Measurements from ENCODE around the gene EEF1A2. TPM values are rescaled to one million over a fixed set of nuclear protein-coding genes. Genes with fewer than 3 reads are reported as not detected.

EEF1A2 gene
- polyA plus RNA-seq, 4 donors = 1.3 to 3.0 (median 1.8) TPM

DNA sequence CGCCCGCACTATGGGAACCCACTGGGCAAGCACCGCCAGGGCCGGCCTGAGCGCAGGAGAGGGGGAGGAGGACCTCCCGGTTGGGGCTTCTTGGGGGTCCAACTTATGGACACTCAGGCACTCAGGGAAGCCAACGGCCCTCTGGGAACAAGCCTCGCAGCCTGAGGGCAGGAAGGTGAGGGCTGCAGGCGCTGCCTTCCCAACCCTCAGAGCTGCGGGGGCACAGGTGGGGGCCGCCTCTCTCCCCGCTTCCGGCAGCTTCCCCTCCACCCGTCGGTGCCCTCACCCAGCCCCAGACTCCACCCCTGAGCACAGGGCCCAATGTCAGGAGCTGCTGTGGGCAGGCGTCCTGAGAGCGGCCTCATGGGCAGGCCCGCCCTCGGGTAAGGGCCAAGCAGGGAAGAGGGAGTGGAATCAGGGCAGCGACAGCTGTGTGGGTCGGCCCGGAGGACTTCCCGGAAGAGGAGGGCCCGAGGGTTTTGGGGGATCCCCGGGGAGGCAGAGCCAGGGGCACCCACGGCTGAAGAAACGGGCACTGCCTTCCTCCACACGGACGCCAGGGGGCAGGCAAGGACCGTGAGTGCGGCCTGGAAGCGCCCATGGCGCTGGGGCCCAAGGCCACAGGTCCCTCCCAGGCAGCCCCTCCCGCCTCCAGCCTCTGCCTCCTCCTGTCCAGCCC is 38.8 kb upstream of the EEF1A2 start:
- peak in 2 of 4 donors; percentile 57 to 64 for DNase-seq (ENCODE audit: low read depth in 4 of 4, low spot score in 2 of 4)

DNA sequence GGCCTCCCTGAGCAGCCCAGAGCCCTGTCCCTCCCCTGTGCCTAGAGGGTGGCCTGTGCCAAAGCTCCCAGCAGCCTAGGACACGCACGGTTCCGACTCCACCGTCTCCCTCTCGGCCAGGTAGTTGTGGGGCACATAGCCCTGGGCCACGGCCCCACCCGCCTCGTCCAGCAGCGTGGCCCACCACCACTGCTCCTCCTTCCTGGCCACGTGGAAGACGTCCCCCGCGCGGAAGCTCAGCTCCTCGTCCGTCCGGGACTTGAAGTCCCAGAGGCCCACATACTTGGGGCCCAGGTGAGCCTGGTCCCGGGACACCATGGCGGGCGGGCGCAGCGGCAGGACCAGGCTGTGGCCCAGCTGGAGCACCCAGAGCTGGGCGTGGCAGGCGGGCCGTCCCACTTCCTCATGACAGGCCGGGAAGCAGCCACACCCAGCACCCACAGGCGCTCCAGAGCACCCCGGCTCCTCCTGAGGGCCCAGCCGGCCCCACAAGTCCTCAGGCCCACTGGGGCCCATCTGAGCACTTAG is 38.2 kb upstream of the EEF1A2 start, which contains the start of gene PTK6:
PTK6 (minus strand) TSS at position 380 of the 528 bp plus-strand sequence; CDS start at position 318, 62 bp downstream.
- DNase-seq (ENCODE audit: low read depth in 4 of 4, low spot score in 2 of 4) = no peak

DNA sequence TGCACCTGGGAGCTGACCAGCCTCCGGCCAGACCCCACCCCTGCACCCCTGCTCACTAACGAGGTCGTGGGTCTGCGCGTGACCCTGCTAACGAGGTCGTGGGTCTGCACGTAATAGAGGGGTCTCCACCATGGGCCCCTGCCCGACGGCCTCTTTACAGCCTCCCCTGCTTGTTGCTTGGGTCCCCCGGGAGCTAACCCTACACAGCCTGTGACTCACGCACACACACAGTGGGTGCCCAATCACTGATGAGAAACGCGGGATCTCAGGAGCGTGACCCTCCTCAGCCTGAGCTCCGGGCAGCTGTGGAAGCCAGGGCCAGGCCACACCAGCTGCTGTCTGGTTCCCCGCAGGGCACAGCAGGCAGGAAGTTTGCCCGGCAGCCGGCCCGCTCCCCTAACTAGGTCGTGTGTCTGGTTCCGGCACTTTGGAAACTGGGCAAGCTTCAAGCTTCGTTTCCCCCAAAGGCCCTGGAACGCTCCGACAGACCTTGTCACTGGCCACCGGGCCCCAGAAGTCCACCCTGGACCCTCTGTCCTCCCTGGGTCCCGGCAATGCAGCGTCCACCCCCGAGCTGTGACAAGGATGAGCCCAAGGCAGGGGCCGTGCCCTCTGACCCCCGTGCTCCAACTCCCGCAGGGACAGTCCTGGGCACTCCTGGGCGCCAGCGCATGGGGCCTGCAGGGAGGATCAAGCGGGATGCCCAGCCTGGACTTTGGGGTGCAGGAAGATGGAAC is 37.5 kb upstream of the EEF1A2 start:
- no peak for DNase-seq (ENCODE audit: low read depth in 4 of 4, low spot score in 2 of 4)

DNA sequence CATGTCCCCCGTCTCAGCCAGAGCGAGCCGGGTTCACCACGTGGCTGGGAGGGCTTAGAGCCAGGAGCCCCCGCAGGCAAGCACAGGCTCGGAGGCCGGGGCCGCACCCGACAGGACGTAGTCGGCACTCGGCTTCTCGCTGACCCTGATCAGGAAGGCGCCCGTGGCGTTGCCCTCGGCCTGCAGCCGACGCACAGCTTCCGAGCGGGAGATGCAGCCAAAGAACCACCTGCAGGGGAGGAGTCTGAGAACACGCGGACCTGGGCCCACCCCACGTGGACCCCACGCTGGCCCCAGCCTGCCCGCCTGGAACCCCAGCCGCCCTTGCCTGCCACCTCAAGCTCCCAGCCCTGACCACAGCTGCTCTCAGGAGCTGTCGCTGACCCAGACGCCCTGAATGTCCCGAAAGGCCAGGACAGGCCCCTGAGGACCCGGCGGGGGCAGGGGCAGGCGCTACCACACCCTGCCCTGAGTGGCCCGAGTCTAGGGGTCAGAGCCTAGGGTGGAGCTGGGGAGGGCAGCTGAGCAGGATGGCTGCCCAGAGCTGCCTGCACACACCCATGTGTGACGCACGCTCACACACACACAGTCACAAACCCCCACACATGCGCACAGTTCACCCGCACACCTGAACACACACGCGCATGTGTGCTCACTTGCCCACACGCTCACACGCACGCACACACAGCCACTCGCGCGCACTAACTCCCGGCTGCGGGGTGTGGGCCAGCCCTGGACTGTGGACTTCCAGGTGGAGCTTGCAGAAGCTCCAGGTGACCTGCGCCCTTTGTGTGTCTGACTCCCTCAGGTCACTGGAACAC is 36.2 kb upstream of the EEF1A2 start:
- no peak for DNase-seq (ENCODE audit: low read depth in 4 of 4, low spot score in 2 of 4)

GRCh38 chr20:63534427-63534830 is 35.5 kb upstream of the EEF1A2 start:
- DNase-seq (ENCODE audit: low read depth in 4 of 4, low spot score in 2 of 4) = no peak

DNA sequence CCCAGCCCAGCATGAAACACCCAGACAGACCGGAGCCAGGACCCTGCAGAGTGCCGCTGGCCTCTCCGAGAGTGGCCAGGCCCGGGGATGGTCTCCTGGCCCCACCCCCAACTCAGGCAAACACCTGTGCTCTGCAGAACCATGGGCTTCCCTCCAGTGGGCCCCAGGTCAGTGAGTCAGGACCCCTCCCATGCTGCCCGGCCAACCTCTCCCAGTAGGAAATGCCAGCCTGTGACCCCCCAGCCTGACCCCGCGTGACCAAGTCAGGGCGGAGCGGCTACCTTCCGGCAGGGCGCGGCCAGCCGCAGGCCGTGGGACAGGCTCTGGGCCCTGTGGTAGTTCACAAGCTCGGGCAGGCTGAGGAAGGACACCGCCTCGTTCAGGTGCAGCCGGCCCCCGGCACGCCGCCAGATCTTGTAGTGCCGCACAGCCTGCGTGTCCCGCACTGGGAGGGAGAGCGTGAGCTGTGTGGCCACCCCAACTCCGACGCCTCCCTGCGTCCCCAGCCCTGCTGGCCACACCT is 35.0 kb upstream of the EEF1A2 start:
- DNase-seq (ENCODE audit: low read depth in 4 of 4, low spot score in 2 of 4) = no peak

GRCh38 chr20:63533388-63533787 is 34.5 kb upstream of the EEF1A2 start:
- no peak for DNase-seq (ENCODE audit: low read depth in 4 of 4, low spot score in 2 of 4)

DNA sequence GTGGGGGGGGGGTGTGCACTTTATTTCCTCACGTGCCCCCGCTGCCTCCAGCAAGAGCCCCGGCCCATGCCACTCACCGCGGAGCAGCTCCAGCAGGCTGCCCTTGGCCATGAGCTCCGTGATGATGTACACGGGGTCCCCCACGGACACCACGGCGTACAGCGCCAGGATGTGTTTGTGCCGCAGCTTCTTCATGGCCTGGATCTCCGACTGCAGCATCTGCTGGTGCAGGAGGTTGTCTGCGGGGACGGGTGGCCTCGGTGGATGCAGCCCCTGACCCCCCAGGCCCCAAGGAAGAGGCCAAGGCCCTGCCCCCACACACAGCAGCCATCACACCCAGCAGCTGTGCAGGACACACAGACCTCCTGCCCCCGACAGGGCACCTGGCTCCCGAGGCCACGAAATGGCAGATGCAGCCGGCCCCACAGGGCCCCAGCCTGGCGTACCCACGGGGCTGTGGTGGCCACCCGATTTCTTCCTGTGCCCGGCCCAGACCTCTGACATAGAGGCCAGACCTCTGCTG is 33.6 kb upstream of the EEF1A2 start:
- DNase-seq (ENCODE audit: low read depth in 4 of 4, low spot score in 2 of 4) = no peak

DNA sequence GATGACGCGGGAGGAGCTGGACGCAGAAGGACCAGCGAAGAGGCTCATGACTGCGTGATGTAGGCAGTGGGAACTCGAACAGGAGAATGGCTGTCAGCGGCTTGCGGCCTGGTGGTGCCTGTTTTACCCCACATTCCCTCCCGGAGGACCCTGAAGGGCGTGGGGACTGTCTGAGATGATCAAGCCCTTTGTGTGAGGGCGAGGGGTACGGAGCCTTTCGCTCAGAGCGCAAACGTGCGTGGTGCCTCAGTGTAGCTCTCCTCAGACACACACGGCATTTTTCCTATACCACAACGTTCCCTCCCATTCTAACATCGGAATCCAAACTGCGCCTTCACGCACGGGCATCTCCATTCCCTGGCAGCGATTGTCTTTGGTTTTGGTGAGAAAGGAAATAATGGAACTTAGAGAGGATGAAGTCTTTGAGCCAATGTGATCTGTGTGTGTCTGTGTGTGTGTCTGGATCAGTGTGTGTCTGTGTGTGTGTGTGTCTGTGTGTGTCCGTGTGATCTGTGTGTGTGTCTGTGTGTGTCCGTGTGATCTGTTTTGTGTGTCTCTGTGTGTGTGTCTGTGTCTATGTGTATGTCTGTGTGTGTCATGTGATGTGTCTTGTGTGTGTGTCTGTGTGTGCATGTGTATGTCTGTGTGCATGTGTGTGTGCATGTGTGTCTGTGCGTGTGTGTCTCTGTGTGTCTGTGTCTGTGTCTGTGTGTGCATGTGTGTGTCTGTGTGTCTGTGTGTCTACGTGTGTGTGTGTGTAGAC is 33.0 kb upstream of the EEF1A2 start:
- DNase-seq (ENCODE audit: low read depth in 4 of 4, low spot score in 2 of 4) = no peak

DNA sequence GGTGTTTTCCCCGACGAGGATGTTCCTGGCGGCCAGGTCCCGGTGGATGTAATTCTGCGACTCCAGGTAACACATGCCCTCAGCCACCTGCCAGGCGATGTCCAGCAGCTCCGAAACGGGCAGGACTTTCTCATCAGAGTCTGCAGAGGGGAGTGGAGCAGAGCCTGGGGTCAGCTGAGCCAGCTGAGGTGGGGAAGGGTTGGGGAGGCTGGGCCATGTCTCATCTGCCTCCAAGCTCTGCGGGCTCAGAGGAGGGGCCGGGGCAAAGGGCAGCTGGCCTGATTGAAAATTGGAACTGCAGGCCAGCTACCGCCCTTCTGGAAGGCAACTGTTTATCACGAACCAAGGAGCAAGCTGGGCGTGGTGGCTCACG is 31.9 kb upstream of the EEF1A2 start:
- no peak for DNase-seq (ENCODE audit: low read depth in 4 of 4, low spot score in 2 of 4)

- DNase-seq (ENCODE audit: low read depth in 4 of 4, low spot score in 2 of 4) = no peak
Observed at GRCh38 chr20:63529861-63530787, 31.2 kb upstream of the EEF1A2 start.

- no peak for DNase-seq (ENCODE audit: low read depth in 4 of 4, low spot score in 2 of 4)
Observed at GRCh38 chr20:63529180-63529860, 30.4 kb upstream of the EEF1A2 start.

- DNase-seq (ENCODE audit: low read depth in 4 of 4, low spot score in 2 of 4) = no peak
Observed at GRCh38 chr20:63527184-63527583, 28.3 kb upstream of the EEF1A2 start.

GRCh38 chr20:63525971-63526370 is 27.1 kb upstream of the EEF1A2 start:
- DNase-seq (ENCODE audit: low read depth in 4 of 4, low spot score in 2 of 4) = no peak

DNA sequence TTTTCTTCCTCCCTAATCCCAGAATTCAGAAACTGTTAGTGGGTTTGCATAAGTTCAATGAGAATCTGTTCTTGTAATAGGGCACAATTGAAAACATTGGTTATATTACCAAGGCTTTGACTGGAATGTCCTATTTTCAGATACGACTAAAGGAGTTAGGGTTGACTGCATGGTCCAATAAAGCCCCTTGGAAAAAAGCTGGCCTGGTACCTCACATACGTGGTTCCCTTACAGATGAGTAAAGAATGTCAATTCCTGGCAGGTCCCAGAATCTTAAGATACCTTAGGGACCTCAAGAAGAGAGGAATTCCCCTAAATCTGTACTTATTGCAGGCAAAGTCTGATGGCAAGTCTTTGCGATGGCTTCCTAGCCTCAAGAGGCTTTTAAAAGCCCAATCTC is 26.3 kb upstream of the EEF1A2 start:
- no peak for DNase-seq (ENCODE audit: low read depth in 4 of 4, low spot score in 2 of 4)

GRCh38 chr20:63522981-63523611 is 24.2 kb upstream of the EEF1A2 start:
- no peak for DNase-seq (ENCODE audit: low read depth in 4 of 4, low spot score in 2 of 4)

GRCh38 chr20:63522091-63522868 is 23.4 kb upstream of the EEF1A2 start:
- no peak for DNase-seq (ENCODE audit: low read depth in 4 of 4, low spot score in 2 of 4)

Measured in left renal cortex interstitium (tissue), 4 donors.